ENCODE measurements around the gene ARHGAP22. TPM values are rescaled to one million over a fixed set of nuclear protein-coding genes. Genes with fewer than 3 reads are reported as not detected.
"Not testable (repeated sequence)": the region's sequence is repeated elsewhere in the genome, so short reads cannot be mapped to it uniquely, and the experiment has no call there.

Gene ARHGAP22
- 1.6 TPM for total RNA-seq

GRCh38 chr10:48604991-48605508 is at the start of gene ARHGAP22:
TSS of gene ARHGAP22 (minus strand) at chr10:48605073. CDS start at chr10:48604796, 277 bp downstream.
- ATAC-seq, result peak; percentile 45

GRCh38 chr10:48653944-48654698 is 49.2 kb upstream of the ARHGAP22 start:
- ATAC-seq, result no peak

DNA sequence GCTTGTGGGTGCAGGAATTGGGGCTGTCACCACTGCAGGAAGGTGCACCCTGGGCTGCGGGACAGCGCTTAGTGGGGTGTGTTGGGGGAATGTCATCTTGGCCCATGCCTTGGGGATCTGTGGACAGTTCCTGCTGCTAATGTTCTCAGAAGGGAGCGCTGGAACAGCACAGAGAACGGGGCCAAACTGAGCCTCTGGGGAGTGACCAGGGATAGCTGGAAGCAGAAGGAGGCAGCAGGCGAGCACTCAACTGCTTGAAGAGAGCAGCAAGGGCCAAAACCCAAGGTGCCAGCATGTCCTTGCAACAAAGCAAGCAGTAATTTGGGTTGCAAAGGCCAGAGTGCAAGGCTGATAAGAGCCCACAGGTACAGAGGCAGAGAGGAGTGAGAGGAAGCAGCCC is 48.5 kb upstream of the ARHGAP22 start:
- no peak for ATAC-seq

DNA sequence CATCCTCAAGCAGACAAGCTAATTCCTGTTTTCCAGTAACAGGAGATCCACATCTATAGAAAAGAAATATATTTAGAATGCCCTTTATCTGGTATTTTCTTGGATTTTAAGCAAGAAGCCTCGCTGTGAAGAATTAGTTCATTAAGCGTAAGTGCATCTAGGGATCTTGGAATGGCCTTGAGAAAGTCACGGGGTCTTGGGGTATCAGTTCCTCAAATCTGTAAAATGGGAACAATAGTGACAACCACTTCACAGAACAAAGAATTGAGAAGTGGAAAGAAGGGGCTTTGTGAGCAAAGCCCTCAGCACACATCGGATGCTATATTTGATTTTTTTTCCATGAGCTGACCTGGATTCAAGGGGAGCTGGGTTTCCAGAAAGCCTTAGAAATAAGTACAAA is 47.5 kb upstream of the ARHGAP22 start:
- no peak for ATAC-seq

DNA sequence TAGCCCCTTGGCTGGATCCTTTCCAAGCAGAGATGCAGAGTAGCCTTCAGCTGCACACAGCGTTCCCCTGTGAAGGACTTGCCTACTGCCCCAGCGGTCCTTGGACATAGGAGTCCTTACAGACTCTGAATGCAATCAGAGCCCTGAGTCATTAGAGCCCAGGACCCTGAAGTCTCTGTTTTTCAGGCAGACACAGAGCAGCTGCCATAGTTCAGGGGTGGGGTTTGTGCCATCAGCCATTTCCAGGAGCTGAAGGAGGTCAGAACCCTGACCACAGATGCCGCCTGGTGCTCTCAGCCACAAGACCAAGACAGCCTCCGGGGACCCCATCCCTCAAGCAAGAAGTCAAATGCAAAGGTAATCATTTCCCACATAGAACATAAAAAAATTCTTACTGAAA is 47.0 kb upstream of the ARHGAP22 start:
- ATAC-seq, result no peak

- no peak for ATAC-seq
These were observed 46.4 kb upstream of the ARHGAP22 start for GRCh38 chr10:48651293-48651692.

- peak; percentile 38 for ATAC-seq
These were observed 44.6 kb upstream of the ARHGAP22 start for GRCh38 chr10:48649349-48649944.

GRCh38 chr10:48648172-48648942 is 43.5 kb upstream of the ARHGAP22 start:
- no peak for ATAC-seq

- ATAC-seq, result not testable (repeated sequence)
These were observed 42.2 kb upstream of the ARHGAP22 start for GRCh38 chr10:48647073-48647472.

DNA sequence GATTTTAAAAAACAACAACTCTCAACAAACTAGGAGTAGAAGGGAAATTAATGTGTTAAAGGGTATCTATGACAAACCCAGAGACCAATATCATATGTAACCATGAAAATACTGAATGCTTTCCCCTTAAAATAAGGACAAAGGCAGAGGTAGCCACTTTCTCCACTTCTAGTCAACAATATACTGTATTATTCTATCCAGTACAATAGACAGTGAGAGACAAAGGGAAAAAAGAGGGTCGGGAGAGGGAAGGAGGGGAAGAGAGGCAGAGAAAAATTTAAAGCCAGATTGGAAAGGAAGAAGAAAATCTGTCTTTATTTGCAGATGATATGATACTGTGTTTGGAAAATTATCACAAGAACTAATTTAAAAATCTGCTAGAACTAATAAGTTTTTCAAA is 40.7 kb upstream of the ARHGAP22 start:
- no peak for ATAC-seq

DNA sequence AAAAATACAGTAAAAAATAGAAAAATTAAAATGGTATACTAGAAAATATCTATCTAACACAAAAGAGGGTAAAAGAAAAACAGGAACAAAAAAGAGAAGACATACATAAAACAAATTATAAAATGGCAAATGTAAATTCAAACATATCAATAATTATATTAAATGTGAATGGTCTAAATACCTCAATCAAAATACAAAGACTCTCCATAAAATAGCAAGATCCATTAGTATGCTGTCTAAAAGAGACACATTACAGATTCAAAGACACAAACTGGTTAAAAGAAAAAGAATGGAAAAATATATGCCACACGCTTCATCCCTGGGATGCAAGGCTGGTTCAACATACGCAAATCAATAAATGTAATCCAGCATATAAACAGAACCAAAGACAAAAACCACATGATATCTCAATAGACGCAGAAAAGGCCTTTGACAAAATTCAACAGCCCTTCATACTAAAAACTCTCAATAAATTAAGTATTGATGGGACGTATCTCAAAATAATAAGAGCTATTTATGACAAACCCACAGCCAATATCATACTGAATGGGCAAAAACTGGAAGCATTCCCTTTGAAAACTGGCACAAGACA is 36.3 kb upstream of the ARHGAP22 start:
- ATAC-seq, result not testable (repeated sequence)

DNA sequence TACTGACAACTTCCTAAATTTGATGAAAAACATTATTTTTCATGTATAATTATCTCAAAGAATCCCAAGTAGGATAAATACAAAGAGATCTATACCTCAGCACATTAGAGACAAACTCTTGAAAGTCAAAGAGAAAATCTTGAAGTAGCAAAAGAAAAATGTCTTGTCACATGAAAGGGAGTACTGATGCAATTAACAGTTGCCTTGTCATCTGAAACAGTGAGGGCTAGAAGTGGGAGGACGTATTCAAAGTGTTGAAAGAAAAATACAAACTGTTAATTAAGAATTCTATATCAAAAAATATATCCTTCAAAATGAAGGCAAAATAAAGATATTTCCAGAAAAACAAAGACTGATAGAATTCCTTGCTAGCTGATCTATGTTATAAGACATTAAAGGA is 35.5 kb upstream of the ARHGAP22 start:
- ATAC-seq, result no peak

- no peak for ATAC-seq
These were observed 34.8 kb upstream of the ARHGAP22 start for GRCh38 chr10:48639632-48640031.

DNA sequence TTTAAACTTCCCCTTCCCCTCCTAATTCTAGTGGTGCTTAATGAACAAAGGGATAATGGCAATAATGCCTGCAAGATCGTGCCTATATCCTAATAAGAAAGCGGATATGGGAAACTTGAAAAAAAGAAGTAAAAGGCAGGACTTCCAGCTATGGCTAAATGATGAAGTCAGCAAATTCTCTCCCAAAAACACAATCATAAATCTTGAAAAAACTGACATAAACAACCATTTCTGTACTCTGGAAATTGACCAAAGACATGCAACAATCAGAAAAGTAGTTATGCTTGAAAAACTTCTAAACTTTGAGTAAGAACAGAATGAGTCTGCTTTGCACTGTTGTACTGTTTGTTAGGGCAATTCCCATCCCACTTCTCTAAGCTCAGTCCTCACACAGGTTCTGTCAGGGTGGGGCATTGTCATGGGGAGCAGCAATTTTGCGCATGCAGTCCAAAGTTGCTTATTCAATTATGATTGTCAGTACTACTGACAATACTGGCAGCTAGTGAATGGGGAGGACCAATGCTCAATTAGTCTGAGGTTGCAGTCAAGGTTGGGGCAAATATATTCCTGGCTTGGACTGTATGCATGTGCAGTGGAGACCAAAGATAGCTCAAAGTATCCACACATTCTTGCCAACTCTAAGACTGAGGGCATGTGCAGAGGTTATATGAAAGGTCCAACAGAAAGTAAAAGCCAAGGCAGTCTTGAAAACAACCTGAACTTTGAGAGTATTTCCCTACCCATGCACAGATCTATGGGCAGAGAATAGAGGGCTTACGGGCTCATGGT is 34.1 kb upstream of the ARHGAP22 start:
- no peak for ATAC-seq

GRCh38 chr10:48638158-48638557 is 33.3 kb upstream of the ARHGAP22 start:
- no peak for ATAC-seq

DNA sequence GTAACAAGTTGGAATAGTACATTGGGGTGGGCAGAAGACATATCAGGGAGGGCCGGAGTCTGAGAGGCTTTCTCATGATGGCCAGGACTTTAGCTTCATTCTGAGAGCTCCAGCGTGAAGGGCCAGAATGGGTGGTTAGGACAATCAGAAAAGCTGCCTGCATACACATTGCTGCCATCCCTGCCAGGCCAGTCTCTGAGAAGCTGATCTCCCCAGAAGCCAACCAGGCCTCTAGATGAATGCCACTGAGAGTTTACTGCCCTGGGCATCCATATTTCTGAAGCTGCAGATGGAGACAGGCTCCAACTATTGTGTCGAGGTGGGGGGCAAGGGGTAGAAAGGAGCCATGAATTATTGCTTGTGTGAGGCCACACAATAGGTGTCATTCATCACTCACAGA is 32.0 kb upstream of the ARHGAP22 start:
- no peak for ATAC-seq

- ATAC-seq, result no peak
These were observed 31.4 kb upstream of the ARHGAP22 start for GRCh38 chr10:48636231-48636630.

DNA sequence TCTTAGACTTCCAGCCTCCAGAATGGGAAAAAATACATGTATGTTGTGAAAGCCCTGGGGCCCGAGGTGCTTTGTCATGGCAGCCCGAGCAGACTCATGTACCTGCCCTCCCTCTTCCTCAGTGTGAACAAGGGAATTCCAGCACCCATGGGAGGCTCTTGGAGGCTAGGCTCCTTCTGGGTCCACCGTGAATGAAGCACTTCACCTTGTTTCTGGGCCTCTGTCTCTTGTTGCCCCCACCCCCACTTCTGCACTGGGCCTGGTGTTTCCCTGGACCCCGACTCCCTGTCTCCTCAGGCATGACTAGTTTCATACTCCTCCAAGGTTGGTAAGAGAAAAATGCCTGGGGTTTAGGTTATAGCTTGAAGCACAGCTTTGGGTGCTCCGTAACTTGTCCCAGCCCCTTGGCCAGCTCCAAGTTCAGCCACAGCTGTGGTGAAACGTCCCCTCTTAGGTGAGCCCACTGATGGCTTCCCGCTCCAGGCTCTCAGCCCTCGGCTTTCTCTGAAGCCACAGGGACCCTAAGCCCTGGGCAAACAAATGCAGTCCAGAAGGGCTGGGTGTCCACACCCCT is 30.2 kb upstream of the ARHGAP22 start:
- ATAC-seq, result no peak

GRCh38 chr10:48634198-48634983 is 29.5 kb upstream of the ARHGAP22 start:
- ATAC-seq, result peak; percentile 63

DNA sequence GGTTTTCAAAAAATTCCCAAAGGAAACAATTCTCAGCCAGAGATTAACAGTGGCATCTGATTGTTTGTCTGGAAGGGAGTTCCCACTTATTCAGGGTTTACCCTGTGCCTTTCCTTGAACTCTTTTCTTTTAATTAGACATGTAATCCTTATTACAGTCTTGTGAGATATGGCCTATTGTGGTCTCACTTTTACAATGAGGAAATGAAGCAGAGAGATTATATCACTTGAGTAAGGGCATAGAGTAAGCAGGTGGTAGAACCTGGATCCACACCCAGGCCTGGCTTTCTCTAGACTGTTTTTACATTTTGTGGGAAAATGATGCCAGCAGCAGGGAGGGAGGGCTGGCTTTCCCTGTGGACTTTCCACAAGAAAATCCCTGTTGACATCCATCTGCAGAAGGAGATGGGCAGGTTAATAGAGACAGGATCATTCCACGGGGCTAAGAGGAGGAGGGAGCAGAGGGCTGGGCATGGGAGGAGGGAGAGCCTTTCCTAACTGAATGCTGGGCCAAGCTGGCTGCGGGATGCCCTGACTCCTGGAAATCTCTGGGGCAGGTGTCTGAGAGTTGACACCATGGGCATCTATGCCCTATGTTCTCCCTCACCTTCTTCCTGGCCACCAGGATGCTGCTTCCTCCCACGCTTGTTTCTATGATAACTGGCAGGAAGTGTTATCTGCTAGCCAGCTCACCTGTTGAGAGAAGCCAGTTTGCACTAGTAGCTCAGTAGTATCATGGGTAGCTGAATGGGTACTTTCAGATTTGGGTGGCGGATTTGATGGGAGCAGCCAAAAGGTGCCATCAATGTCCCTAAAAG is 28.7 kb upstream of the ARHGAP22 start:
- ATAC-seq, result no peak

Measured in esophagus mucosa (tissue), 1 donor.